Activated T-cell treated with anti-CD3 and anti-CD28 coated beads, Interleukin-2, amount 50 U/mL, for 72 hours (primary cell): ENCODE results near the gene FBXL13. TPM values are rescaled to one million over a fixed set of nuclear protein-coding genes. Genes with fewer than 3 reads are reported as not detected.
"Not testable (repeated sequence)": the region's sequence is repeated elsewhere in the genome, so short reads cannot be mapped to it uniquely, and the experiment has no call there.

ENCODE experiments used
- ATAC-seq, 2 donors: fragments of 150-1000 bp; cut with Tn5 transposase; replicated peaks in 1 of 2; 2 replicates each; pipeline ENCODE4 v1.10.0; 2021; ENCODE audit warnings: moderate library complexity in 2 of 2, mild to moderate bottlenecking in 1 of 2
- DNase-seq, 2 donors: peaks; one replicate each; pipeline ENCODE4 v3.0.0; 2021 to 2022; ENCODE audit warnings: mixed read lengths in 1 of 2
- H3K27ac Mint-ChIP-seq: one replicate; pipeline ENCODE4 v1.8.0; 2022; ENCODE audit warnings: mild to moderate bottlenecking, moderate library complexity, mixed read lengths
- H3K27me3 Mint-ChIP-seq: one replicate; pipeline ENCODE4 v1.8.0; 2022; ENCODE audit warnings: low read depth, mixed read lengths
- H3K36me3 Mint-ChIP-seq, 2 donors: one replicate each; pipeline ENCODE4 v1.8.0; 2022; ENCODE audit warnings: mixed read lengths in 2 of 2, mild to moderate bottlenecking in 1 of 2; ENCODE audit not compliant: insufficient read depth in 2 of 2
- H3K4me1 Mint-ChIP-seq: one replicate; pipeline ENCODE4 v1.8.0; 2022; ENCODE audit warnings: low read depth, mixed read lengths
- H3K4me3 Mint-ChIP-seq, 2 donors: one replicate each; pipeline ENCODE4 v1.8.0; 2022; ENCODE audit warnings: mild to moderate bottlenecking in 2 of 2, mixed read lengths in 2 of 2, moderate library complexity in 2 of 2
- H3K9me3 Mint-ChIP-seq, 2 donors: one replicate each; pipeline ENCODE4 v1.8.0; 2022; ENCODE audit warnings: mixed read lengths in 2 of 2
- total RNA-seq, 2 donors: library from RNA; stranded (reverse); gene quantifications; one replicate each; pipeline ENCODE4 v1.2.3, GENCODE V29; 2022

The FBXL13 gene
- 1 to 10 TPM; 1.0 to 1.1 TPM for total RNA-seq

DNA sequence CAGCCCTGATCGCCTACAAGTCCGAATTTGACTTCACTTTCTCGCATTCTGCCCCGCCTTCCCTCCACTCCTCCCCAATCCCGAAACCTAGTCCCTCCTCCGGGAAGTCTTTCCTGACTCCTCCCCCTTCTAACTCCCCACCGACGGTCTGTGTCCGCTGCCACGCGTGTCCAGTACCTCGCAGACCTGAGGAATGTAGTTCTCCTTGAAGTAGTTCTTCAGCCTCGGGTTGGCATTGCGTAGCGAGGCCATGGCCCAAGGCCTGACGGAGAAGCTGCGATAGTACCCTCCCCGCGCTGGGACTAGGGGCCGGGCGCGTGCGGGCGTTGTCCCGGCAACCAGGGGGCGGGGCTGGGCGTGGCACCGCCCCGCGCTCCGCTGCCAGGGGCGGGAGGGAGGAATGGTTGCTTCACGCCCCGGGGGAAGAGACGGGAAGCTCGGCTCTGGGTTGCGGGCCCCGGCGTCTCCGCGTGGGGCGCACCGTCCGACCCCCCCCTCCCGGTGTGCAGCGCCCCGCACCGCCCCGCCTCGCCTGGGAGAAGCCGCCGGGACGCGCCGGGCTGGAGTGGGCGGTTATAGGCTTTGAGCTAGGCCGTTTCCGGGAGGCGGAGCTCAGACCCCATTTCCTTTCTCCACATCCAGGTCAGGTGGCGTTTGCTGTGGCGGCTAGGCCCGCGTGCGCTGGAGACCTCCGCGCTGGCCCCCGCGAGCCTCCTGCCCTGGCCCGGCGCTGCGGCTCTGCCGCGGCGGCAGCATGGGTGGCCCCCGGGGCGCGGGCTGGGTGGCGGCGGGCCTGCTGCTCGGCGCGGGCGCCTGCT lies at the start of gene FBXL13, which contains the start of gene ARMC10:
TSS of gene FBXL13 (minus strand) at position 278 of the 818 bp plus-strand sequence.
TSS of gene ARMC10 (plus strand) at position 622 of the 818 bp plus-strand sequence. CDS start at position 755, 133 bp downstream.
- peaks cover 41% of the 10 kb centered on the region for H3K4me1 Mint-ChIP-seq
- ATAC-seq (peak; percentile 85 to 86), DNase-seq (peak; percentile 91 to 93)
- H3K27me3 Mint-ChIP-seq = no peaks in the 10 kb centered on the region
- no peaks in the 10 kb centered on the region for H3K9me3 Mint-ChIP-seq
- H3K4me3 Mint-ChIP-seq = peak within 1 kb of the TSS; percentile 94 to 98
- peaks cover 0 to 5% of the 10 kb centered on the region in 2 donors for H3K36me3 Mint-ChIP-seq
- H3K27ac Mint-ChIP-seq = peak within 1 kb of the TSS; percentile 95

DNA sequence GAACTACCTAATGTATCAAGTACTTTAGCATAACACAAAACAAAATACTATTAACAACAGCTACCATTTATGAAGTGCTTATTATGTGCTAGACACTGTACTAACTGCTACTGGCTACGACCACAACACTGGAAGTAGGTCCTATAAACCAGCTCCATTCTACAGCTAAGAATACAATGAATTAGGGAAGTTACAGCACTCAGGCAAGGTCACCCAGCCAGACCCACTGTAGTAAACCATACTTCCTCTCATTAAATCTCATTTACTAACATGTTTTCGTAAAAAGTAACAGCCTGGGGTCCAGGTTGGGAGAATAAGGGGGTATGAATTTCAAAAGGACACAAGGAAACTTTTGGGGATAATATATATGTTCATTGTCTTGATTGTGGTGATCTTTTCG lies 48.9 kb upstream of the FBXL13 start:
- no peak overlapping the region for H3K4me3 Mint-ChIP-seq
- H3K36me3 Mint-ChIP-seq = peaks cover 12% of the 10 kb centered on the region in 2 donors
- no peak for ATAC-seq
- no peaks in the 10 kb centered on the region for H3K9me3 Mint-ChIP-seq
- no peak overlapping the region for H3K27ac Mint-ChIP-seq
- no peak for DNase-seq
- no peaks in the 10 kb centered on the region for H3K27me3 Mint-ChIP-seq
- no peaks in the 10 kb centered on the region for H3K4me1 Mint-ChIP-seq

DNA sequence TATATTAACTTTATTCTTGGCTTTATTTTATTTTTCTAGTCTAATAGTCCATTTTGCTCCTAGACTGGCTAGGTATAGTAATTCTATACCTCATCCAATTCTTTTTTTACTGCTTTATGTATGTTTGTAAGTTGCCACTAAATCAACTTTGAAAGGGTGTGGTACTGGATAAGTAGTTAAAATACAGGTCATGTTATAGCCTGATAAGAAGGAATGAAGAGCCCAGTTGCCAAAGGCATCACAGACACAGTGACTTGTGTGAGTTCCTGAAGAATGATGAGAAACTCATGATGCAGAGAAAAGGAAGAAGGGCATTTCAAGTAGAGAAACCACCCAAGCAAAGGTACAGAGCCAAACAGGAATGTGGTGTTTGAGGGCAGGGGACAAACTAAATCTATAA lies 47.0 kb upstream of the FBXL13 start:
- Mint-ChIP-seq H3K4me3 (no peak overlapping the region), H3K4me1 (no peaks in the 10 kb centered on the region), H3K36me3 (peaks cover 8 to 9% of the 10 kb centered on the region in 2 donors), H3K27me3 (no peaks in the 10 kb centered on the region), H3K27ac (no peak overlapping the region), H3K9me3 (no peaks in the 10 kb centered on the region)
- no peak for DNase-seq
- no peak for ATAC-seq

DNA sequence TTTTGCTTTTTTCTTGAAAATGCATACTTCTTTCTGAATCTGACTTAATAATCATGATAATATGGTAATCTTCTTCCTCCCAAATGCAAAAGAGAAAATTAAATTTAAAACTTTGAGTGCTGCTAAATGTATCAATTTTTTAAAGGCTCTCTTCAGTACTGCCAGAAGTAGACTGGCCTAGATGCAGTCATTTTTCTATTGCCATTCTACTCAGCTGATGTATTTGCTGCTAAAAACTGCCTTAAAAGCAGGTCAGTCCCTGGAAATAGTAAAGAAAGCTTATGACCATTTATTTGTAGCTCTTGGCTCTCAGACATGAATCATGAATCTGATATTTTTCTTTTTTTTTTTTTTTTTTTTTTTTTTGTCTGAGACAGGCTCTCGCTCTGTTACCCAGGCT lies 45.8 kb upstream of the FBXL13 start:
- ATAC-seq (no peak), DNase-seq (no peak)
- H3K36me3 Mint-ChIP-seq = peaks cover 5 to 9% of the 10 kb centered on the region in 2 donors
- no peaks in the 10 kb centered on the region for H3K27me3 Mint-ChIP-seq
- no peaks in the 10 kb centered on the region for H3K9me3 Mint-ChIP-seq
- H3K4me3 Mint-ChIP-seq = no peak overlapping the region
- no peaks in the 10 kb centered on the region for H3K4me1 Mint-ChIP-seq
- H3K27ac Mint-ChIP-seq = no peak overlapping the region

DNA sequence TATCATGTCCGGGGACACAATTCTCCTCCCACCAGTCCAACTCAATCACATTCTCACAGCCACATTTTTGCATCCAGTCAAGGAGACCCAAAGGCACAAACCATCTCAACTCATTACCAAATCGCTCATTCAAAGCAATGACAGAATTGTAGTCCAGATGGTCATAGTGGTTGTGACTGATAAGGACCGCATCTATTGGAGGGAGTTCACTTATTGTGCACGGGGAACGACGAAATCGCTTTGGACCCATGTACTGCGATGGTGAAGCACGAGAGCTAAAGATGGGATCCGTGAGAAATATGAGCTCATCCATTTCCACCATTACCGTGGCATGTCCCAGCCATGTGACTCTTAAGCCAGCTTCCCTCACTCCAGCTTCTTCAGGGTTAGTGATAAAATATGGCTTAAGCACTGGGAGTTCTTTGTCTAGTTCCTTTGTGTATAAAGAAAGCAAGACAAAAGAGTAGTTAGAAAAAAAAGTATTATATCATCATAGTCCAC lies 45.2 kb upstream of the FBXL13 start:
- ATAC-seq (no peak), DNase-seq (no peak)
- Mint-ChIP-seq H3K4me3 (no peak overlapping the region), H3K27ac (no peak overlapping the region), H3K4me1 (no peaks in the 10 kb centered on the region), H3K36me3 (peaks cover 5 to 9% of the 10 kb centered on the region in 2 donors), H3K9me3 (no peaks in the 10 kb centered on the region), H3K27me3 (no peaks in the 10 kb centered on the region)

DNA sequence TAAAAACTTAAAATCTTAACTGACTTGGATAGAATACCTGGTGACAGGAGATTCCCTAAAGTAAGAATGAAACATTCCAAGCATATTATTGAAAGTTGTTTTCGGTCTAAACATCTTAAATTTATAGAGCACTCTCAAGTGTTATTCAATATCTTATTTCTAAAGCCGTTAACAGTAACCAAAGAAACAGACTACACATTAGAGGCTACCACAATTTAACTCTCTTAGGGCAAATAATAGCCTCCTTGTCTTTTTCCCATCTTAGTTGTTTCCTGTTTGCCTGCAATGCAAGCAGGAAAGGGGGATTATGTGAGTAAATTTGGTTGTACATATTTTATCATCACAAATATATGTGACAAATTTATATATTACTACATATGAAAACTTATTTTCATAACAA lies 42.9 kb upstream of the FBXL13 start:
- no peaks in the 10 kb centered on the region for H3K9me3 Mint-ChIP-seq
- no peaks in the 10 kb centered on the region for H3K4me1 Mint-ChIP-seq
- H3K4me3 Mint-ChIP-seq = no peak overlapping the region
- DNase-seq = no peak
- H3K36me3 Mint-ChIP-seq = peaks cover 6 to 10% of the 10 kb centered on the region in 2 donors
- no peaks in the 10 kb centered on the region for H3K27me3 Mint-ChIP-seq
- no peak for ATAC-seq
- no peak overlapping the region for H3K27ac Mint-ChIP-seq

DNA sequence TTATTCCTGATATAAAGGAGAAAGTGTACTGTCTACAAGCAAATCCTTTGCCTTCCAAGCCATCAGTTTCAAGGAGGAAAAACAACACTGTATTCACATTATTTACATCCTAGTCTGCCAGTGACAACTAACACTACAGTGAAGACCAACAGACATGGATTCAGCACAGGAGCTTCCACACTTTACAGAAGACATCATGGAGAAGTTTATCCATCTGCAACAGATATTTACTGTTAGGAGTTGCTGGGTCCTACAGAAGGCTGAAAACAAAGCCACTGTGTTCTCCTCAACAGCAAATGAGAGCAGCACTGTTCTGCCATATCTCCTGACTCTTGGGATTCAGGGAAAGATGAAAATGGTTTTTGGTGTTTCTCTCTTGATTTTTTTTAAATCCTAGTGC lies 42.4 kb upstream of the FBXL13 start:
- no peak for ATAC-seq
- peaks cover 6 to 10% of the 10 kb centered on the region in 2 donors for H3K36me3 Mint-ChIP-seq

DNA sequence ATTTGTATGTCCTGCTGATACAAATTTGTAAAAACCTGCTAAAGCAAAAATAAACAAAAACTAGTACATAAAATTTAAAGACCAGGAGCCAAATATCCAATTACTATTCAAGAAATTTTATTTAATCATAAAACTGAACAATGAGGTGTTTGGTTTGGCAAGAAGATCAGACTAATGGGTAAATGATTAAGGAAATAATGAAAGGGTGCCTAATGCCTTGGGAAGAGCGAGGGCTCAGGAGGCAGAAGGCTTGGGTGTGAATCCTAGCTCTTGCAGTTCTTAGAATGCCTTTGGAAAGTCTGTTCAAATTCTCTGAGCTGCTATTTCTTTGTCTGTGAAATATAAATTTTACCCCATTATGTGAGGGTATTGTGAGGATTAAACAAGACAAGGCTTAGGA lies 41.9 kb upstream of the FBXL13 start:
- Mint-ChIP-seq H3K27me3 (no peaks in the 10 kb centered on the region), H3K36me3 (peaks cover 6 to 9% of the 10 kb centered on the region in 2 donors), H3K27ac (no peak overlapping the region)

More for the DNA sequence above, 42.4 kb upstream of the FBXL13 start:
- no peak for DNase-seq
- no peaks in the 10 kb centered on the region for H3K27me3 Mint-ChIP-seq
- no peaks in the 10 kb centered on the region for H3K9me3 Mint-ChIP-seq
- no peak overlapping the region for H3K4me3 Mint-ChIP-seq
- H3K4me1 Mint-ChIP-seq = no peaks in the 10 kb centered on the region
- H3K27ac Mint-ChIP-seq = no peak overlapping the region

DNA sequence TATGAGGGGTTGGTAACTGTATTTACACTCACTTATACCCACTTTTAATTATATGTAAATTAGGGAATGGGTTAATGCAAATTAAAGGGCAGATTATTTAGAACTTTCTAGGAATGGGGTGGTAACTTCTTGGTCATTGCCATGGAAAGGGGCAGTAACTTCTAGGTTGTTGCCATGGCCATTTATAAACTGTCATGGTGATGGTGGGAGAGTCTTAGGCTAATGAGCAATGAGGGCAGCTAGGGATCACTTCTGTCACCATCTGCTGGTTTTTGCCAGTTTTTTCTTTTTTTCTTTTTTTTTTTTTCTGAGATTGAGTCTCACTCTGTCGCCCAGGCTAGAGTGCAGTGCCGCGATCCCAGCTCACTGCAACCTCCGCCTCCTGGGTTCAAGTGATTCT lies 41.2 kb upstream of the FBXL13 start:
- Mint-ChIP-seq H3K27ac (no peak overlapping the region), H3K9me3 (peaks cover 2% of the 10 kb centered on the region in 2 donors), H3K4me1 (no peaks in the 10 kb centered on the region), H3K27me3 (no peaks in the 10 kb centered on the region), H3K36me3 (peaks cover 8 to 11% of the 10 kb centered on the region in 2 donors), H3K4me3 (no peak overlapping the region)
- ATAC-seq (no peak), DNase-seq (no peak)

More for the DNA sequence above, 41.9 kb upstream of the FBXL13 start:
- ATAC-seq = no peak
- no peak overlapping the region for H3K4me3 Mint-ChIP-seq
- H3K4me1 Mint-ChIP-seq = no peaks in the 10 kb centered on the region
- no peak for DNase-seq
- H3K9me3 Mint-ChIP-seq = no peaks in the 10 kb centered on the region

DNA sequence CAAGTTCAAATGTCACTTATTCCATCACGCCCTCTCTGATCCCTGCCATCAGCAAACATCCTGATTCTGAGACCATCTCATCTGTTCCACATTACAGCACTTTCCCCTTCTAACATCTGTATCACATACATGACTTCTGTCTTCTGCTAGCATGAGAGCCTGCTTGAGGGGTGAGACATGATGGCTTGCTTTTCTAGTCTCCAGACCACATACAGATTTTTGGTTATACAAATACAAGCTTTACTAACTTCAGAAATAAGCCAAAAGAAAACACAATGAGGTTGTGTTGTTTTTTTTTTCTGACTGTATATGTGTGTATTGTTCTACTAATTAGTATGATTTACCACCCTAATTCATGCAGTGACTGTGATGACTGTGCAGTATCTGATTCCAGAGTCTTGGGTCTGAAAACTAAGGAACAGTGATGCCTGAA lies 40.0 kb upstream of the FBXL13 start:
- Mint-ChIP-seq H3K36me3 (peaks cover 12 to 16% of the 10 kb centered on the region in 2 donors), H3K27ac (no peak overlapping the region), H3K4me1 (peaks cover under 1% of the 10 kb centered on the region), H3K4me3 (no peak overlapping the region), H3K9me3 (peaks cover 3 to 5% of the 10 kb centered on the region in 2 donors), H3K27me3 (no peaks in the 10 kb centered on the region)
- ATAC-seq (no peak), DNase-seq (no peak)

DNA sequence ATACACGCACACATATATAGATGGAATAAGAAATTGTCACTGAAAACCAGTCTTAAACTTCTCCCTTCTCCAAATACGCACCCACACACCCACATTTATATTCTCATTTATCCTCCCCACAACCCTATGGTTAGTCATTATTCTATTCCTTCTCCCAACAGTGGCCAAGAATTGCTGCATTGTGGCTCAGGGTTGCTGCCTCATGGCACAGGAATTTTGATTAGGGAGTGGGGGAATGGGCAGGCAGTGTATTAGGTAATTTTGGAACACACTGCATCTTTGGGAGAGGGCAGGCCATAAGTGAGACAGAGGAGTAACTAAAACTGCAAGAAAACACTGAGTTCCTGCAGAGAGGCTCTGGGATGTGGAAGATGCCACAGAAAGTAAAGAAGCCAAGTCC lies 38.6 kb upstream of the FBXL13 start:
- ATAC-seq = no peak
- Mint-ChIP-seq H3K27ac (no peak overlapping the region), H3K4me3 (no peak overlapping the region), H3K36me3 (peaks cover 17 to 22% of the 10 kb centered on the region in 2 donors), H3K9me3 (peaks cover 7 to 10% of the 10 kb centered on the region in 2 donors), H3K27me3 (no peaks in the 10 kb centered on the region), H3K4me1 (peaks cover 11% of the 10 kb centered on the region)
- DNase-seq = no peak

DNA sequence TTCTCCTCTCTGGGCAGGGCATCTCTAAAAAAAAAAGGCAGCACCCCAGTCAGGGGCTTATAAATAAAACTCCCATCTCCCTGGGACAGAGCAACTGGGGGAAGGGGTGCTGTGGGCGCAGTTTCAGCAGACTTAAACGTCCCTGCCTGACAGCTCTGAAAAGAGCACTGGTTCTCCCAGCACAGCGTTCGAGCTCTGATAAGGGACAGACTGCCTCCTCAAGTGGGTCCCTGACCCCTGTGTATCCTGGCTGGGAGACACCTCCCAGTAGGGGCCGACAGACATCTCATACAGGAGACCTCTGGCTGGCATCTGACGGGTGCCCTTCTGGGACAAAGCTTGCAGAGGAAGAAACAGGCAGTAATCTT lies 32.1 kb upstream of the FBXL13 start:
- H3K36me3 Mint-ChIP-seq = peaks cover 19 to 20% of the 10 kb centered on the region in 2 donors
- ATAC-seq, H3K4me3 Mint-ChIP-seq: not testable (repeated sequence)

DNA sequence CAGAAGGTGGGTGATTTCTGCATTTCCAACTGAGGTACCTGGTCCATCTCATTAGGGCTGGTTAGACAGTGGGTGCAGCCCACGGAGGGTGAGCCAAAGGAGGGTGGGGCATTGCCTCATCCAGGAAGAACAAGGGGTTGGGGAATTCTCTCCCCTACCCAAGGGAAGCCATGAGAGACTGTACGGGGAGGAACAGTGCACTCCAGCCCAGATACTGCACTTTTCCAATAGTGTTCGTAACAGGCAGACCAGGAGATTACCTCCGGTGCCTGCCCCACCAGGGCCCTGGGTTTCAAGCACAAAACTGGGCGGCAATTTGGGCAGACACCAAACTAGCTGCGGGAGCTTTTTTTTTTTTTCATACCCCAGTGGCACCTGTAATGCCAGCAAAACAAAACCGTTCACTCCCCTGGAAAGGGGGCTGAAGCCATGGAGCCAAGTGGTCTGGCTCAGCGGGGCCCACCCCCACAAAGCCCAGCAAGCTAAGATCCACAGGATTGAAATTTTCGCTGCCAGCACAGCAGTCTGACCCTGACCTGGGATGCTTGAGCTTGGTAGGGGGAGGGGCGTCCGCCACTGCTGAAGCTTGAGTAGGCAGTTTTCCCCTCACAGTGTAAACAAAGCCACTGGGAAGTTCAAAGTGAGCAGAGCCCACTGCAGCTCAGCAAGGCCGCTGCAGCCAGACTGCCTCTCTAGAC lies 31.6 kb upstream of the FBXL13 start:
- H3K36me3 Mint-ChIP-seq = peaks cover 19 to 20% of the 10 kb centered on the region in 2 donors
- ATAC-seq (no peak), DNase-seq (no peak)
- H3K27ac Mint-ChIP-seq = no peak overlapping the region
- peaks cover 11% of the 10 kb centered on the region for H3K4me1 Mint-ChIP-seq
- H3K4me3 Mint-ChIP-seq = no peak overlapping the region
- peaks cover 7 to 10% of the 10 kb centered on the region in 2 donors for H3K9me3 Mint-ChIP-seq
- no peaks in the 10 kb centered on the region for H3K27me3 Mint-ChIP-seq

More for the DNA sequence above, 32.1 kb upstream of the FBXL13 start:
- H3K27me3 Mint-ChIP-seq, DNase-seq, H3K9me3 Mint-ChIP-seq, H3K27ac Mint-ChIP-seq: not testable (repeated sequence)
- H3K4me1 Mint-ChIP-seq = peaks cover 11% of the 10 kb centered on the region
